ENCODE results near the gene SAP30BP.
"Not testable (repeated sequence)": the region's sequence is repeated elsewhere in the genome, so short reads cannot be mapped to it uniquely, and the experiment has no call there.

Gene SAP30BP

GRCh38 chr17:75634754-75635609 is 32.2 kb upstream of the SAP30BP start:
- DNase-seq (ENCODE audit: low read depth, low spot score), result no peak
- Histone ChIP-seq H3K9ac (ENCODE audit: insufficient read length, low read depth) (peak overlapping the region; percentile 62), H3K4me3 (ENCODE audit: insufficient read length, low read depth) (no peak overlapping the region), H3K36me3 (ENCODE audit: insufficient read depth, insufficient read length, low read length) (peaks cover 70% of the 10 kb centered on the region), H3K4me1 (ENCODE audit: insufficient read depth, insufficient read length) (peaks cover 40% of the 10 kb centered on the region), H3K27me3 (ENCODE audit: insufficient read depth, insufficient read length) (no peaks in the 10 kb centered on the region), H3K9me3 (ENCODE audit: insufficient read depth, low read length) (no peaks in the 10 kb centered on the region)
- TF ChIP-seq ZNF274 (IDR thresholded peaks at IDR 0.05; ENCODE audit: low read depth, low read length) (no peak), YY1 (IDR thresholded peaks at IDR 0.05; ENCODE audit: insufficient read depth, insufficient read length) (no peak), SUZ12 (IDR thresholded peaks at IDR 0.05; ENCODE audit: extremely low read depth, insufficient read depth, insufficient read length) (no peak)

GRCh38 chr17:75635610-75636202 is 31.4 kb upstream of the SAP30BP start:
- H3K4me1 ChIP-seq (ENCODE audit: insufficient read depth, insufficient read length), result peaks cover 40% of the 10 kb centered on the region
- H3K27me3 ChIP-seq (ENCODE audit: insufficient read depth, insufficient read length), result no peaks in the 10 kb centered on the region
- no peaks in the 10 kb centered on the region for H3K9me3 ChIP-seq (ENCODE audit: insufficient read depth, low read length)
- DNase-seq (ENCODE audit: low read depth, low spot score), result no peak
- no peak overlapping the region for H3K9ac ChIP-seq (ENCODE audit: insufficient read length, low read depth)
- no peak overlapping the region for H3K4me3 ChIP-seq (ENCODE audit: insufficient read length, low read depth)
- no peak for TF ChIP-seq YY1 (IDR thresholded peaks at IDR 0.05; ENCODE audit: insufficient read depth, insufficient read length)
- TF ChIP-seq SUZ12 (IDR thresholded peaks at IDR 0.05; ENCODE audit: extremely low read depth, insufficient read depth, insufficient read length), result no peak
- TF ChIP-seq ZNF274 (IDR thresholded peaks at IDR 0.05; ENCODE audit: low read depth, low read length), result no peak
- H3K36me3 ChIP-seq (ENCODE audit: insufficient read depth, insufficient read length, low read length), result peaks cover 72% of the 10 kb centered on the region

- Histone ChIP-seq H3K9me3 (ENCODE audit: insufficient read depth, low read length) (no peaks in the 10 kb centered on the region), H3K4me1 (ENCODE audit: insufficient read depth, insufficient read length) (peaks cover 42% of the 10 kb centered on the region), H3K36me3 (ENCODE audit: insufficient read depth, insufficient read length, low read length) (peaks cover 71% of the 10 kb centered on the region), H3K27me3 (ENCODE audit: insufficient read depth, insufficient read length) (no peaks in the 10 kb centered on the region), H3K4me3 (ENCODE audit: insufficient read length, low read depth) (no peak overlapping the region), H3K9ac (ENCODE audit: insufficient read length, low read depth) (peak overlapping the region; percentile 36)
- no peak for DNase-seq (ENCODE audit: low read depth, low spot score)
- no peak for TF ChIP-seq SUZ12 (IDR thresholded peaks at IDR 0.05; ENCODE audit: extremely low read depth, insufficient read depth, insufficient read length)
- no peak for TF ChIP-seq YY1 (IDR thresholded peaks at IDR 0.05; ENCODE audit: insufficient read depth, insufficient read length)
These were observed 30.6 kb upstream of the SAP30BP start for GRCh38 chr17:75636381-75637142.

GRCh38 chr17:75637143-75637538 is 30.0 kb upstream of the SAP30BP start:
- Histone ChIP-seq H3K27me3 (ENCODE audit: insufficient read depth, insufficient read length) (no peaks in the 10 kb centered on the region), H3K36me3 (ENCODE audit: insufficient read depth, insufficient read length, low read length) (peaks cover 71% of the 10 kb centered on the region), H3K9ac (ENCODE audit: insufficient read length, low read depth) (peak overlapping the region; percentile 36), H3K4me1 (ENCODE audit: insufficient read depth, insufficient read length) (peaks cover 43% of the 10 kb centered on the region), H3K9me3 (ENCODE audit: insufficient read depth, low read length) (no peaks in the 10 kb centered on the region), H3K4me3 (ENCODE audit: insufficient read length, low read depth) (no peak overlapping the region)
- no peak for TF ChIP-seq SUZ12 (IDR thresholded peaks at IDR 0.05; ENCODE audit: extremely low read depth, insufficient read depth, insufficient read length)
- TF ChIP-seq ZNF274 (IDR thresholded peaks at IDR 0.05; ENCODE audit: low read depth, low read length), result no peak
- TF ChIP-seq YY1 (IDR thresholded peaks at IDR 0.05; ENCODE audit: insufficient read depth, insufficient read length), result no peak
- no peak for DNase-seq (ENCODE audit: low read depth, low spot score)

- peaks cover 70% of the 10 kb centered on the region for H3K36me3 ChIP-seq (ENCODE audit: insufficient read depth, insufficient read length, low read length)
- no peak for DNase-seq (ENCODE audit: low read depth, low spot score)
- no peaks in the 10 kb centered on the region for H3K9me3 ChIP-seq (ENCODE audit: insufficient read depth, low read length)
- peaks cover 39% of the 10 kb centered on the region for H3K4me1 ChIP-seq (ENCODE audit: insufficient read depth, insufficient read length)
- TF ChIP-seq YY1 (IDR thresholded peaks at IDR 0.05; ENCODE audit: insufficient read depth, insufficient read length) (no peak), ZNF274 (IDR thresholded peaks at IDR 0.05; ENCODE audit: low read depth, low read length) (no peak), SUZ12 (IDR thresholded peaks at IDR 0.05; ENCODE audit: extremely low read depth, insufficient read depth, insufficient read length) (no peak)
- no peak overlapping the region for H3K4me3 ChIP-seq (ENCODE audit: insufficient read length, low read depth)
- no peak overlapping the region for H3K9ac ChIP-seq (ENCODE audit: insufficient read length, low read depth)
- no peaks in the 10 kb centered on the region for H3K27me3 ChIP-seq (ENCODE audit: insufficient read depth, insufficient read length)
These were observed 29.6 kb upstream of the SAP30BP start for GRCh38 chr17:75637551-75637950.

- not testable (repeated sequence) for H3K27me3 ChIP-seq (ENCODE audit: insufficient read depth, insufficient read length); H3K4me3 ChIP-seq (ENCODE audit: insufficient read length, low read depth); H3K9ac ChIP-seq (ENCODE audit: insufficient read length, low read depth); DNase-seq (ENCODE audit: low read depth, low spot score); H3K9me3 ChIP-seq (ENCODE audit: insufficient read depth, low read length)
- peaks cover 34% of the 10 kb centered on the region for H3K4me1 ChIP-seq (ENCODE audit: insufficient read depth, insufficient read length)
- peaks cover 70% of the 10 kb centered on the region for H3K36me3 ChIP-seq (ENCODE audit: insufficient read depth, insufficient read length, low read length)
These were observed 29.1 kb upstream of the SAP30BP start for GRCh38 chr17:75638039-75638438.

GRCh38 chr17:75638893-75639292 is 28.2 kb upstream of the SAP30BP start:
- H3K27me3 ChIP-seq (ENCODE audit: insufficient read depth, insufficient read length), result no peaks in the 10 kb centered on the region
- H3K4me3 ChIP-seq (ENCODE audit: insufficient read length, low read depth), result no peak overlapping the region
- H3K9me3 ChIP-seq (ENCODE audit: insufficient read depth, low read length), result no peaks in the 10 kb centered on the region
- no peak overlapping the region for H3K9ac ChIP-seq (ENCODE audit: insufficient read length, low read depth)
- DNase-seq (ENCODE audit: low read depth, low spot score), result no peak
- TF ChIP-seq YY1 (IDR thresholded peaks at IDR 0.05; ENCODE audit: insufficient read depth, insufficient read length), result no peak
- no peak for TF ChIP-seq ZNF274 (IDR thresholded peaks at IDR 0.05; ENCODE audit: low read depth, low read length)
- no peak for TF ChIP-seq SUZ12 (IDR thresholded peaks at IDR 0.05; ENCODE audit: extremely low read depth, insufficient read depth, insufficient read length)
- peaks cover 34% of the 10 kb centered on the region for H3K4me1 ChIP-seq (ENCODE audit: insufficient read depth, insufficient read length)
- H3K36me3 ChIP-seq (ENCODE audit: insufficient read depth, insufficient read length, low read length), result peaks cover 74% of the 10 kb centered on the region

Data from NT2/D1 (cell line).